Breast epithelium (tissue), 4 donors: ENCODE results near the gene ZNF497. TPM values are rescaled to one million over a fixed set of nuclear protein-coding genes. Genes with fewer than 3 reads are reported as not detected.
A peak's percentile ranks its signal among the peaks of the same experiment; 100 is the strongest.

Experiments
- DNase-seq, 2 donors: peaks; one replicate each; pipeline ENCODE4 v3.0.0-alpha.2; 2019; ENCODE audit warnings: low spot score in 2 of 2
- H3K27ac ChIP-seq, 2 donors: fragments of 200-600 bp; sonication (generic) in 1 of 2; one replicate each; pipeline ENCODE4 v1.5.1; 2016 to 2019; ENCODE audit warnings: mild to moderate bottlenecking in 1 of 2
- H3K27me3 ChIP-seq, 2 donors: fragments of 200-600 bp; sonication (generic) in 1 of 2; one replicate each; pipeline versions ENCODE4 v1.5.1 to v1.6.0; 2017 to 2019; ENCODE audit warnings: control low read depth in 1 of 2, mild to moderate bottlenecking in 1 of 2
- H3K36me3 ChIP-seq: fragments of 200-600 bp; one replicate; pipeline ENCODE4 v1.5.1; 2019
- H3K4me1 ChIP-seq, 2 donors: fragments of 200-600 bp; sonication (generic); one replicate each; pipeline ENCODE4 v1.5.1; 2016 to 2019; ENCODE audit warnings: control low read depth in 1 of 2
- H3K4me3 ChIP-seq, 3 donors: fragments of 200-600 bp; sonication (generic); 1 replicate in 2 of 3; 2 replicates in 1 of 3; pipeline ENCODE4 v1.5.1; 2016 to 2019; ENCODE audit warnings: mild to moderate bottlenecking in 3 of 3, moderate library complexity in 2 of 3
- H3K9me3 ChIP-seq, 2 donors: fragments of 200-600 bp; sonication (generic) in 1 of 2; one replicate each; pipeline ENCODE4 v1.5.1; 2016 to 2019; ENCODE audit warnings: control low read depth in 1 of 2
- CTCF ChIP-seq, 3 donors: fragments of 450-650 bp; IDR thresholded peaks; one replicate each; pipeline ENCODE4 v1.5.1; 2016 to 2017; ENCODE audit warnings: antibody characterized with exemption in 3 of 3, mild to moderate bottlenecking in 3 of 3, moderate library complexity in 3 of 3
- POLR2A ChIP-seq: fragments of 450-650 bp; IDR thresholded peaks from one replicate; pipeline ENCODE4 v1.6.1; 2016; ENCODE audit warnings: antibody characterized with exemption, mild to moderate bottlenecking, moderate library complexity
- POLR2AphosphoS5 ChIP-seq, 3 donors: sonication (generic); formaldehyde crosslinking; IDR thresholded peaks; one replicate each; pipeline ENCODE4 v1.6.1; 2017; ENCODE audit warnings: antibody characterized with exemption in 3 of 3
- intact Hi-C: fragments of 100-400 bp; cut with DNase I; formaldehyde crosslinking; loops from one replicate; pipeline ENCODE4 v1.15.1; 2023; ENCODE audit warnings: low total_unique reads
- total RNA-seq, 3 donors: library from RNA; depleted of rRNA; stranded (reverse); fragments of >200 nt; gene quantifications; one replicate each; pipeline ENCODE4 v1.1.0, GENCODE V29; 2016

The ZNF497 gene
- total RNA-seq, 3 donors from 2014 or later: 0.80 to 5.3 (median 3.6) TPM

GRCh38 chr19:58304748-58305064, 57.8 kb downstream of the ZNF497 start:
- peak overlapping the region; percentile 92 to 93 for H3K27ac ChIP-seq
- intact Hi-C loops: no loop called here
- TF ChIP-seq POLR2AphosphoS5 (IDR thresholded peaks at IDR 0.05) (no peak), CTCF (IDR thresholded peaks at IDR 0.05) (no peak), POLR2A (no peak)

More at GRCh38 chr19:58304748-58305064, 57.8 kb downstream of the ZNF497 start:
- Histone ChIP-seq H3K9me3 (peaks cover 0 to 13% of the 10 kb centered on the region in 2 donors), H3K36me3 (peaks cover 6% of the 10 kb centered on the region), H3K4me3 (peak overlapping the region; percentile 75 to 96 (median 78)), H3K27me3 (no peaks in the 10 kb centered on the region), H3K4me1 (peaks cover 2 to 4% of the 10 kb centered on the region in 2 donors)
- DNase-seq: no peak

Other genes starting within 250 kb of the ZNF497 start
- gene ZNF329, start 212.0 kb downstream of the ZNF497 start, total RNA-seq: 10 to 100 TPM in 2 of 3 donors, 1 to 10 TPM in 1; 6.9 to 20.8 (median 13.8) TPM
- gene ZNF274, start 179.7 kb downstream of the ZNF497 start, total RNA-seq: 10 to 100 TPM; 21.9 to 46.5 (median 39.0) TPM
- 10 to 100 TPM; 10.1 to 70.2 (median 36.1) TPM for gene ZNF544, start 133.8 kb downstream of the ZNF497 start, total RNA-seq
- 10 to 100 TPM in 1 of 3 donors, 1 to 10 TPM in 2; 4.2 to 10.8 (median 9.2) TPM for gene ZNF8, start 83.8 kb downstream of the ZNF497 start, total RNA-seq
- gene ERVK3-1, start 57.4 kb downstream of the ZNF497 start, total RNA-seq: 10 to 100 TPM; 44.3 to 72.7 (median 60.0) TPM
- 1 to 10 TPM; 2.6 to 3.8 (median 3.6) TPM for gene ZSCAN22, start 35.8 kb downstream of the ZNF497 start, total RNA-seq
- gene A1BG, start 9.3 kb downstream of the ZNF497 start, total RNA-seq: 10 to 100 TPM; 40.6 to 42.7 (median 42.6) TPM
- 1 to 10 TPM; 1.3 to 6.6 (median 2.3) TPM for gene ZNF837, start 18.3 kb upstream of the ZNF497 start, total RNA-seq
- 1,000 to 10,000 TPM; 1,794 to 2,659 (median 2,022) TPM for gene RPS5, start 24.5 kb upstream of the ZNF497 start, total RNA-seq
- gene RNF225, start 32.9 kb upstream of the ZNF497 start, total RNA-seq: 1 to 10 TPM in 1 of 3 donors, not detected in 2; 2.9 TPM
- 10 to 100 TPM; 13.6 to 16.1 (median 15.8) TPM for gene ZNF584, start 45.9 kb upstream of the ZNF497 start, total RNA-seq
- 10 to 100 TPM in 1 of 3 donors, 1 to 10 TPM in 2; 3.5 to 13.3 (median 6.2) TPM for gene ZNF132, start 77.4 kb upstream of the ZNF497 start, total RNA-seq
- 1 to 10 TPM; 6.1 to 9.1 (median 7.2) TPM for gene ZNF324B, start 88.9 kb upstream of the ZNF497 start, total RNA-seq
- 10 to 100 TPM in 2 of 3 donors, 1 to 10 TPM in 1; 9.0 to 30.9 (median 24.3) TPM for gene ZNF324, start 104.3 kb upstream of the ZNF497 start, total RNA-seq
- gene ZNF446, start 113.6 kb upstream of the ZNF497 start, total RNA-seq: 10 to 100 TPM; 10.2 to 23.4 (median 20.0) TPM
- gene SLC27A5, start 149.2 kb upstream of the ZNF497 start, total RNA-seq: 10 to 100 TPM in 2 of 3 donors, 1 to 10 TPM in 1; 4.7 to 18.0 (median 10.7) TPM
- 1 to 10 TPM; 8.2 to 9.2 (median 8.6) TPM for gene ZBTB45, start 157.1 kb upstream of the ZNF497 start, total RNA-seq
- 100 to 1,000 TPM; 110 to 190 (median 173) TPM for gene TRIM28, start 181.3 kb upstream of the ZNF497 start, total RNA-seq
- gene CHMP2A, start 192.4 kb upstream of the ZNF497 start, total RNA-seq: 100 to 1,000 TPM in 1 of 3 donors, 10 to 100 TPM in 2; 74.6 to 157 (median 92.8) TPM
- 10 to 100 TPM; 19.0 to 21.3 (median 19.3) TPM for gene UBE2M, start 195.9 kb upstream of the ZNF497 start, total RNA-seq
- 10 to 100 TPM; 18.7 to 43.0 (median 30.2) TPM for gene MZF1, start 210.6 kb upstream of the ZNF497 start, total RNA-seq